HepG2 (cell line): ENCODE results near the gene CRADD. TPM values are rescaled to one million over a fixed set of nuclear protein-coding genes. Genes with fewer than 3 reads are reported as not detected.
A peak's percentile ranks its signal among the peaks of the same experiment; 100 is the strongest.

Experiments
- ASH2L ChIP-seq: fragments of 300-600, 200-600 bp; sonication (generic); IDR thresholded peaks from 2 replicates; pipeline ENCODE4 v1.7.0; 2017; ENCODE audit warnings: low read depth, mild to moderate bottlenecking, moderate library complexity, mixed read lengths, low read length; ENCODE audit not compliant: insufficient read length
- ATAD3A ChIP-seq: sonication (generic); formaldehyde crosslinking; IDR thresholded peaks from 2 replicates; pipeline ENCODE4 v1.4.0; 2020; ENCODE audit warnings: missing genetic modification reagents
- CBX5 ChIP-seq: sonication (generic); formaldehyde crosslinking; IDR thresholded peaks from 2 replicates; pipeline ENCODE4 v1.4.0; 2020; ENCODE audit warnings: missing genetic modification reagents, borderline replicate concordance
- FIP1L1 ChIP-seq: fragments of 200-400 bp; formaldehyde crosslinking; IDR thresholded peaks from 2 replicates; pipeline ENCODE4 v1.6.1; 2018; ENCODE audit warnings: low read depth, mild to moderate bottlenecking, low read length, moderate library complexity, borderline replicate concordance; ENCODE audit not compliant: insufficient read depth
- HNF4G ChIP-seq, 2 experiments: sonication (generic) in 1 of 2; formaldehyde crosslinking in 1 of 2; IDR thresholded peaks; 2 replicates each; pipeline versions ENCODE4 v1.4.0 to v1.6.1; 2011 to 2020; ENCODE audit warnings: borderline replicate concordance in 2 of 2, low read depth in 2 of 2, mild to moderate bottlenecking in 2 of 2, low read length in 1 of 2, missing genetic modification reagents in 1 of 2, moderate library complexity in 1 of 2
- HOXA7 ChIP-seq: sonication (generic); formaldehyde crosslinking; IDR thresholded peaks from 2 replicates; pipeline ENCODE4 v1.8.1; 2022; ENCODE audit warnings: mild to moderate bottlenecking, missing genetic modification reagents, moderate library complexity
- KLF15 ChIP-seq: sonication (generic); formaldehyde crosslinking; IDR thresholded peaks from 2 replicates; pipeline ENCODE4 v1.8.1; 2023; ENCODE audit warnings: borderline replicate concordance, mild to moderate bottlenecking, inconsistent platforms, missing genetic modification reagents, mixed read lengths
- MEF2D ChIP-seq: sonication (generic); formaldehyde crosslinking; IDR thresholded peaks from 2 replicates; pipeline ENCODE4 v1.5.1; 2020; ENCODE audit warnings: mild to moderate bottlenecking, missing genetic modification reagents
- MTF1 ChIP-seq: sonication (generic); formaldehyde crosslinking; IDR thresholded peaks from 2 replicates; pipeline ENCODE4 v1.5.0; 2020; ENCODE audit warnings: missing genetic modification reagents
- MXI1 ChIP-seq: IDR thresholded peaks from 3 replicates; pipeline ENCODE4 v1.6.1; 2012; ENCODE audit warnings: low read depth, low read length, inconsistent platforms, borderline replicate concordance
- NFE2L2 ChIP-seq: fragments of 150-350 bp; IDR thresholded peaks from 2 replicates; pipeline ENCODE4 v1.6.1; 2014; ENCODE audit warnings: low read length
- NFIC ChIP-seq: IDR thresholded peaks from 2 replicates; pipeline ENCODE4 v1.6.1; 2012; ENCODE audit warnings: mild to moderate bottlenecking, low read length, inconsistent platforms
- SNAPC2 ChIP-seq: sonication (generic); formaldehyde crosslinking; IDR thresholded peaks from 2 replicates; pipeline ENCODE4 v1.8.1; 2022; ENCODE audit warnings: mild to moderate bottlenecking, missing genetic modification reagents
- SOX5 ChIP-seq: IDR thresholded peaks from 2 replicates; pipeline ENCODE4 v1.6.1; 2016; ENCODE audit warnings: borderline replicate concordance
- SP2 ChIP-seq: sonication (generic); formaldehyde crosslinking; IDR thresholded peaks from 2 replicates; pipeline ENCODE4 v1.5.1; 2020; ENCODE audit warnings: mild to moderate bottlenecking, missing genetic modification reagents
- TBX2 ChIP-seq: sonication (generic); formaldehyde crosslinking; IDR thresholded peaks from 2 replicates; pipeline ENCODE4 v1.5.0; 2020; ENCODE audit warnings: missing genetic modification reagents, mild to moderate bottlenecking, borderline replicate concordance
- TP53 ChIP-seq: sonication (generic); formaldehyde crosslinking; conservative IDR thresholded peaks from 2 replicates; pipeline ENCODE4 v1.4.0; 2020; ENCODE audit warnings: missing genetic modification reagents
- ZMYM3 ChIP-seq: sonication (generic); formaldehyde crosslinking; IDR thresholded peaks from 2 replicates; pipeline ENCODE4 v1.5.1; 2020; ENCODE audit warnings: mild to moderate bottlenecking, missing genetic modification reagents
- ZNF432 ChIP-seq: sonication (generic); formaldehyde crosslinking; IDR thresholded peaks from 2 replicates; pipeline ENCODE4 v1.5.0; 2020; ENCODE audit warnings: missing genetic modification reagents, mild to moderate bottlenecking, borderline replicate concordance
- ZNF7 ChIP-seq: IDR thresholded peaks from 2 replicates; pipeline ENCODE4 v1.6.1; 2016; ENCODE audit warnings: missing biosample characterization, missing genetic modification reagents
- ZNF790 ChIP-seq: sonication (generic); formaldehyde crosslinking; IDR thresholded peaks from 2 replicates; pipeline ENCODE4 v1.8.0; 2022; ENCODE audit warnings: missing genetic modification reagents, mild to moderate bottlenecking, borderline replicate concordance
- polyA plus RNA-seq, 8 experiments: library from polyadenylated mRNA; depleted of rRNA in 3 of 8; stranded (reverse) in 7 of 8; unstranded in 1 of 8; fragments of >200 nt; fragmentation: Illumina TruSeq in 4 of 8; extraction: Trizol in 4 of 8; gene quantifications; 2 replicates each; pipeline versions ENCODE4 v1.2.1 to v1.2.3, GENCODE V29; 2011 to 2016; ENCODE audit warnings: low read depth in 4 of 8, missing spikeins in 1 of 8, mixed read lengths in 1 of 8; ENCODE audit not compliant: insufficient read depth in 1 of 8
- total RNA-seq, 5 experiments: library from RNA; depleted of rRNA; stranded (reverse); fragments of >200 nt; fragmentation: Illumina TruSeq; extraction: Trizol; gene quantifications; 2 replicates each; pipeline ENCODE4 v1.2.3, GENCODE V29; 2016; ENCODE audit warnings: low read depth in 1 of 5
- TF ChIP-seq, protein P1 (sequence below): sonication (generic); formaldehyde crosslinking; IDR thresholded peaks from 2 replicates; pipeline ENCODE4 v1.4.0; 2020; ENCODE audit warnings: missing genetic modification reagents
- TF ChIP-seq, protein P2 (sequence below): fragments of 450-650 bp; IDR thresholded peaks from 2 replicates; pipeline ENCODE4 v1.6.1; 2016
- TF ChIP-seq, protein P3 (sequence below): sonication (generic); formaldehyde crosslinking; IDR thresholded peaks from 2 replicates; pipeline ENCODE4 v1.5.0; 2020; ENCODE audit warnings: mild to moderate bottlenecking, low read depth, missing genetic modification reagents, borderline replicate concordance
- TF ChIP-seq, protein P4 (sequence below): sonication (generic); formaldehyde crosslinking; IDR thresholded peaks from 2 replicates; pipeline ENCODE4 v1.4.0; 2020; ENCODE audit warnings: missing genetic modification reagents, borderline replicate concordance

The CRADD gene
- total and polyA plus RNA-seq, 2 of the 13 experiments (the other 11 are each of a cell fraction or from before 2014, with no cell fraction given) = 12.4 to 18.8 TPM

DNA sequence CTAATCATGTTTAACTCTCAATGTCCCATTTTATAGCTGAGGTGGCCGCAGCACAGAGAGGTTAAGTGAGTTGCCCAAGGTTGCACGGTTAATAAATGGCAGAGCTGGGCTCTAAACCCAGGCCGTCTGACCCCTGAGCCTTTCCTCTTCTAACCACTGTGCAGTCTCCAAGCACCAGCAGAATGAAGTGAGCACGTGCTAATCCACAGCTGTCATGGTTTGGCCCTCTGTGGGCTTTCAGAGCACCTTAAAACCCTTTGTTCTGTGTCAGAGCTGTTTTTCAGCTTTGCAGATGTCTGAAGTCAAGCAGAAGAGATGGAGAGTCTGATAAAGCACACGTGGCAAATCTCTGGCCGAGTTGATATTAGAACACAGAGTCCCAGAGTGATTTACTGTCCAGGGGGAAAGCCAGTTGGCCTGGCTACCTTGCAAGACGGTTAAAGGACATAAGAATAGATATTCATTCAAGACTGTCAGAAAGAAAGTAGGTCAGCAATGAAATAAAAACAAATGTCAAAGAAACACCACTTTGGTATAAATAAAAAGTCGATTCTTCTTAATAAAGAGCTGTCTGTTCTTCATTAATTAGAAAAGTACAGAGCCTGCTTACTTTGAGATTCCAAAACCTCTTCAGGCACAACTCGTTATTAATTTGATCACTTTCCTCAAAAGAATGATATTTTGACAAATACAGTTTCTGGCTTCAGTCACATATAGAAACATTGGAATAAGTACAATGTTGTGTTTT, 107.3 kb downstream of the CRADD start (continued):
- TF ChIP-seq, protein P1, sequence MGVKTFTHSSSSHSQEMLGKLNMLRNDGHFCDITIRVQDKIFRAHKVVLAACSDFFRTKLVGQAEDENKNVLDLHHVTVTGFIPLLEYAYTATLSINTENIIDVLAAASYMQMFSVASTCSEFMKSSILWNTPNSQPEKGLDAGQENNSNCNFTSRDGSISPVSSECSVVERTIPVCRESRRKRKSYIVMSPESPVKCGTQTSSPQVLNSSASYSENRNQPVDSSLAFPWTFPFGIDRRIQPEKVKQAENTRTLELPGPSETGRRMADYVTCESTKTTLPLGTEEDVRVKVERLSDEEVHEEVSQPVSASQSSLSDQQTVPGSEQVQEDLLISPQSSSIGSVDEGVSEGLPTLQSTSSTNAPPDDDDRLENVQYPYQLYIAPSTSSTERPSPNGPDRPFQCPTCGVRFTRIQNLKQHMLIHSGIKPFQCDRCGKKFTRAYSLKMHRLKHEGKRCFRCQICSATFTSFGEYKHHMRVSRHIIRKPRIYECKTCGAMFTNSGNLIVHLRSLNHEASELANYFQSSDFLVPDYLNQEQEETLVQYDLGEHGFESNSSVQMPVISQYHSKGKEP = no peak
- TF ChIP-seq ZNF790 (CRISPR knock-in tag) (no peak), TBX2 (CRISPR knock-in tag) (no peak), TP53 (CRISPR knock-in tag) (no peak), ZNF432 (CRISPR knock-in tag) (no peak), KLF15 (CRISPR knock-in tag) (no peak), NFE2L2 (no peak), FIP1L1 (no peak), CBX5 (CRISPR knock-in tag) (no peak), MEF2D (CRISPR knock-in tag) (no peak), NFIC (no peak), SP2 (no peak), SNAPC2 (CRISPR knock-in tag) (no peak), ZNF7 (CRISPR knock-in tag) (no peak), HOXA7 (CRISPR knock-in tag) (no peak), MXI1 (peak; percentile 42; the same call in 1 of the 3 replicates), HNF4G (IDR thresholded peaks at IDR 0.05; ENCODE audit: borderline replicate concordance, low read depth, low read length) (no peak), HNF4G (CRISPR knock-in tag; IDR thresholded peaks at IDR 0.05; ENCODE audit: borderline replicate concordance, low read depth) (no peak), MTF1 (CRISPR knock-in tag) (no peak), ASH2L (no peak), ZMYM3 (CRISPR knock-in tag) (peak; percentile 70), ATAD3A (CRISPR knock-in tag) (no peak), SOX5 (peak; percentile 50)
- TF ChIP-seq, protein P2, sequence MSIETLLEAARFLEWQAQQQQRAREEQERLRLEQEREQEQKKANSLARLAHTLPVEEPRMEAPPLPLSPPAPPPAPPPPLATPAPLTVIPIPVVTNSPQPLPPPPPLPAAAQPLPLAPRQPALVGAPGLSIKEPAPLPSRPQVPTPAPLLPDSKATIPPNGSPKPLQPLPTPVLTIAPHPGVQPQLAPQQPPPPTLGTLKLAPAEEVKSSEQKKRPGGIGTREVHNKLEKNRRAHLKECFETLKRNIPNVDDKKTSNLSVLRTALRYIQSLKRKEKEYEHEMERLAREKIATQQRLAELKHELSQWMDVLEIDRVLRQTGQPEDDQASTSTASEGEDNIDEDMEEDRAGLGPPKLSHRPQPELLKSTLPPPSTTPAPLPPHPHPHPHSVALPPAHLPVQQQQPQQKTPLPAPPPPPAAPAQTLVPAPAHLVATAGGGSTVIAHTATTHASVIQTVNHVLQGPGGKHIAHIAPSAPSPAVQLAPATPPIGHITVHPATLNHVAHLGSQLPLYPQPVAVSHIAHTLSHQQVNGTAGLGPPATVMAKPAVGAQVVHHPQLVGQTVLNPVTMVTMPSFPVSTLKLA = 0 out of 2 replicates have a peak, but pooled peaks have one; percentile 21
- TF ChIP-seq, protein P3, sequence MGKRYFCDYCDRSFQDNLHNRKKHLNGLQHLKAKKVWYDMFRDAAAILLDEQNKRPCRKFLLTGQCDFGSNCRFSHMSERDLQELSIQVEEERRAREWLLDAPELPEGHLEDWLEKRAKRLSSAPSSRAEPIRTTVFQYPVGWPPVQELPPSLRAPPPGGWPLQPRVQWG (CRISPR knock-in tag) = no peak
- TF ChIP-seq, protein P4, sequence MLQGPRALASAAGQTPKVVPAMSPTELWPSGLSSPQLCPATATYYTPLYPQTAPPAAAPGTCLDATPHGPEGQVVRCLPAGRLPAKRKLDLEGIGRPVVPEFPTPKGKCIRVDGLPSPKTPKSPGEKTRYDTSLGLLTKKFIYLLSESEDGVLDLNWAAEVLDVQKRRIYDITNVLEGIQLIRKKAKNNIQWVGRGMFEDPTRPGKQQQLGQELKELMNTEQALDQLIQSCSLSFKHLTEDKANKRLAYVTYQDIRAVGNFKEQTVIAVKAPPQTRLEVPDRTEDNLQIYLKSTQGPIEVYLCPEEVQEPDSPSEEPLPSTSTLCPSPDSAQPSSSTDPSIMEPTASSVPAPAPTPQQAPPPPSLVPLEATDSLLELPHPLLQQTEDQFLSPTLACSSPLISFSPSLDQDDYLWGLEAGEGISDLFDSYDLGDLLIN (CRISPR knock-in tag) = no peak
